GM12878 (cell line): ENCODE measurements around the gene CELF2. TPM values are rescaled to one million over a fixed set of nuclear protein-coding genes. Genes with fewer than 3 reads are reported as not detected.

ENCODE experiments used
- ATF2 ChIP-seq: IDR thresholded peaks from 2 replicates; pipeline ENCODE4 v1.6.1; 2012; ENCODE audit warnings: low read length, inconsistent platforms
- CREM ChIP-seq: IDR thresholded peaks from 2 replicates; pipeline ENCODE4 v1.6.1; 2014; ENCODE audit warnings: antibody characterized with exemption, low read depth
- EP300 ChIP-seq, 2 experiments: fragments of 150-350 bp in 1 of 2; IDR thresholded peaks; 2 replicates each; pipeline ENCODE4 v1.6.1; 2011 to 2012; ENCODE audit warnings: low read depth in 2 of 2, low read length in 2 of 2, borderline replicate concordance in 1 of 2, improper control_type of control experiment in 1 of 2, inconsistent platforms in 1 of 2; ENCODE audit not compliant: control insufficient read depth in 1 of 2
- IKZF1 ChIP-seq: fragments of 450-650 bp; conservative IDR thresholded peaks from 2 replicates; pipeline ENCODE4 v1.6.1; 2017; ENCODE audit warnings: antibody characterized with exemption, mild to moderate bottlenecking
- NR2C1 ChIP-seq: fragments of 450-650 bp; IDR thresholded peaks from 2 replicates; pipeline ENCODE4 v1.6.1; 2017; ENCODE audit warnings: antibody characterized with exemption, mild to moderate bottlenecking, moderate library complexity
- PBX3 ChIP-seq: IDR thresholded peaks from 2 replicates; pipeline ENCODE4 v1.6.1; 2011; ENCODE audit warnings: mild to moderate bottlenecking, low read depth, low read length, moderate library complexity; ENCODE audit not compliant: insufficient replicate concordance
- PML ChIP-seq: IDR thresholded peaks from 2 replicates; pipeline ENCODE4 v1.6.1; 2012; ENCODE audit warnings: low read length, inconsistent platforms
- RAD51 ChIP-seq: fragments of 450-650 bp; IDR thresholded peaks from 2 replicates; pipeline ENCODE4 v1.6.1; 2016; ENCODE audit warnings: moderate library complexity, mild to moderate bottlenecking, inconsistent platforms
- RCOR1 ChIP-seq: conservative IDR thresholded peaks from 2 replicates; pipeline ENCODE4 v1.6.1; 2012; ENCODE audit warnings: low read depth, low read length, improper control_type of control experiment
- USF2 ChIP-seq: IDR thresholded peaks from 2 replicates; pipeline ENCODE4 v1.6.1; 2011; ENCODE audit warnings: low read depth, low read length, improper control_type of control experiment, borderline replicate concordance
- ZBTB4 ChIP-seq: fragments of 450-650 bp; formaldehyde crosslinking; IDR thresholded peaks from 2 replicates; pipeline ENCODE4 v1.4.0; 2022; ENCODE audit warnings: mild to moderate bottlenecking, moderate library complexity
- ZNF687 ChIP-seq: fragments of 450-650 bp; IDR thresholded peaks from 2 replicates; pipeline ENCODE4 v1.6.1; 2017; ENCODE audit warnings: mild to moderate bottlenecking, moderate library complexity
- polyA plus RNA-seq, 11 experiments: library from polyadenylated mRNA; depleted of rRNA in 4 of 11; unstranded in 6 of 11; stranded (reverse) in 5 of 11; fragments of >200 nt; fragmentation: Nextera tagmentation in 4 of 11; fragmentation: Illumina TruSeq in 1 of 11; extraction: Ambion mirVana in 4 of 11; extraction: Trizol in 1 of 11; gene quantifications; 1 replicate in 1 of 11; 2 replicates in 10 of 11; pipeline versions ENCODE4 v1.2.1 to v1.2.3, GENCODE V29; 2011 to 2016; ENCODE audit warnings: inconsistent platforms in 2 of 11, missing spikeins in 2 of 11, low read depth in 1 of 11
- total RNA-seq, 4 experiments: library from RNA; depleted of rRNA in 3 of 4; stranded (reverse); fragments of >200 nt in 3 of 4; fragmentation: Illumina TruSeq in 1 of 4; extraction: Trizol in 1 of 4; gene quantifications; 2 replicates each; pipeline versions ENCODE4 v1.2.1 to v1.2.3, GENCODE V29; 2013 to 2021

CELF2 gene
- total and polyA plus RNA-seq, 10 of the 15 experiments (the other 5 are each of a cell fraction or from before 2014, with no cell fraction given), result 20.8 to 129 (median 86.3) TPM

GRCh38 chr10:11235771-11236170, 218.1 kb downstream of the CELF2 start (continued):
- TF ChIP-seq ATF2, result 0 out of 2 replicates have a peak, but pooled peaks have one; percentile 27
- TF ChIP-seq USF2, result no peak
- TF ChIP-seq PBX3, result no peak
- no peak for TF ChIP-seq RCOR1
- TF ChIP-seq ZBTB4, result no peak
- TF ChIP-seq PML, result peak; percentile 65; the same call in 1 of the 2 replicates
- TF ChIP-seq CREM, result peak; percentile 41; the same call in 1 of the 2 replicates
- TF ChIP-seq IKZF1, result peak; percentile 41; the same call in 1 of the 2 replicates
- TF ChIP-seq RAD51, result no peak
- no peak for TF ChIP-seq NR2C1
- TF ChIP-seq ZNF687, result no peak
- peak in 1 of 2 experiments; percentile 44; a peak in 1 of 4 replicates for TF ChIP-seq EP300 (IDR thresholded peaks at IDR 0.05; ENCODE audit: borderline replicate concordance in 1 of 2, control insufficient read depth in 1 of 2, low read depth in 2 of 2, low read length in 2 of 2)
